CD8-positive, alpha-beta memory T cell (primary cell): Measurements from ENCODE around the gene UBE4A. TPM values are rescaled to one million over a fixed set of nuclear protein-coding genes. Genes with fewer than 3 reads are reported as not detected.
"Not testable (repeated sequence)": the region's sequence is repeated elsewhere in the genome, so short reads cannot be mapped to it uniquely, and the experiment has no call there.

ENCODE experiments used
- CTCF ChIA-PET: fragments of 350-600 bp; sonication (Branson Sonifier 250); formaldehyde crosslinking; loops from one replicate; lab custom pipeline; 2021; ENCODE audit warnings: antibody characterized with exemption; lab: Charles Lee
- POLR2A ChIA-PET: fragments of 350-600 bp; sonication (Branson Sonifier 250); formaldehyde crosslinking; loops from one replicate; lab custom pipeline; 2021; ENCODE audit warnings: antibody characterized with exemption; lab: Charles Lee
- DNase-seq, 5 donors: peaks; one replicate each; pipeline versions ENCODE4 v3.0.0 to v3.0.0-alpha.2; 2020 to 2022; ENCODE audit warnings: mixed read lengths in 1 of 5
- H3K27ac ChIP-seq: one replicate; pipeline ENCODE4 v1.7.0; 2013; ENCODE audit warnings: low read depth, mild to moderate bottlenecking, low read length, moderate library complexity
- H3K27me3 ChIP-seq: 2 replicates; pipeline ENCODE4 v1.7.0; 2013; ENCODE audit warnings: low read length, mild to moderate bottlenecking; ENCODE audit not compliant: insufficient read depth, poor library complexity, severe bottlenecking
- H3K36me3 ChIP-seq: 2 replicates; pipeline ENCODE4 v1.7.0; 2013; ENCODE audit warnings: mild to moderate bottlenecking, low read length, moderate library complexity; ENCODE audit not compliant: insufficient read depth
- H3K4me1 ChIP-seq: 2 replicates; pipeline ENCODE4 v1.7.0; 2013; ENCODE audit warnings: mild to moderate bottlenecking, low read length, moderate library complexity; ENCODE audit not compliant: insufficient read depth
- H3K4me3 ChIP-seq: 2 replicates; pipeline ENCODE4 v1.7.0; 2013; ENCODE audit warnings: mild to moderate bottlenecking, low read length
- H3K9me3 ChIP-seq: 2 replicates; pipeline ENCODE4 v1.7.0; 2013; ENCODE audit warnings: mild to moderate bottlenecking, low read length
- H3K27ac Mint-ChIP-seq, 8 donors: one replicate each; pipeline ENCODE4 v1.8.0; 2020 to 2021; ENCODE audit warnings: mixed read lengths in 8 of 8, mild to moderate bottlenecking in 6 of 8, inconsistent platforms in 3 of 8, moderate library complexity in 3 of 8
- H3K27me3 Mint-ChIP-seq, 2 donors: one replicate each; pipeline ENCODE4 v1.8.0; 2020 to 2021; ENCODE audit warnings: mixed read lengths in 2 of 2, mild to moderate bottlenecking in 1 of 2, moderate library complexity in 1 of 2
- H3K36me3 Mint-ChIP-seq, 3 donors: one replicate each; pipeline ENCODE4 v1.8.0; 2020 to 2021; ENCODE audit warnings: mixed read lengths in 3 of 3, inconsistent platforms in 1 of 3, mild to moderate bottlenecking in 1 of 3
- H3K4me1 Mint-ChIP-seq, 3 donors: one replicate each; pipeline ENCODE4 v1.8.0; 2020 to 2021; ENCODE audit warnings: mixed read lengths in 3 of 3, inconsistent platforms in 1 of 3, mild to moderate bottlenecking in 1 of 3
- H3K4me3 Mint-ChIP-seq, 7 donors: one replicate each; pipeline ENCODE4 v1.8.0; 2020 to 2021; ENCODE audit warnings: mixed read lengths in 7 of 7, mild to moderate bottlenecking in 6 of 7, moderate library complexity in 4 of 7, inconsistent platforms in 2 of 7
- H3K9me3 Mint-ChIP-seq, 5 donors: one replicate each; pipeline ENCODE4 v1.8.0; 2020 to 2022; ENCODE audit warnings: mixed read lengths in 5 of 5, mild to moderate bottlenecking in 3 of 5, moderate library complexity in 2 of 5, inconsistent platforms in 1 of 5
- polyA plus RNA-seq: library from polyadenylated mRNA; unstranded; fragments of 300-500 nt; fragmentation: Illumina TruSeq; gene quantifications from one replicate; pipeline ENCODE4 v1.2.3, GENCODE V29; 2021
- total RNA-seq, 2 experiments: library from RNA; stranded (reverse); gene quantifications; one replicate each; pipeline ENCODE4 v1.2.3, GENCODE V29; 2021

The UBE4A gene
- total and polyA plus RNA-seq, 3 experiments from 2014 or later: 27.8 to 56.8 (median 55.9) TPM

DNA sequence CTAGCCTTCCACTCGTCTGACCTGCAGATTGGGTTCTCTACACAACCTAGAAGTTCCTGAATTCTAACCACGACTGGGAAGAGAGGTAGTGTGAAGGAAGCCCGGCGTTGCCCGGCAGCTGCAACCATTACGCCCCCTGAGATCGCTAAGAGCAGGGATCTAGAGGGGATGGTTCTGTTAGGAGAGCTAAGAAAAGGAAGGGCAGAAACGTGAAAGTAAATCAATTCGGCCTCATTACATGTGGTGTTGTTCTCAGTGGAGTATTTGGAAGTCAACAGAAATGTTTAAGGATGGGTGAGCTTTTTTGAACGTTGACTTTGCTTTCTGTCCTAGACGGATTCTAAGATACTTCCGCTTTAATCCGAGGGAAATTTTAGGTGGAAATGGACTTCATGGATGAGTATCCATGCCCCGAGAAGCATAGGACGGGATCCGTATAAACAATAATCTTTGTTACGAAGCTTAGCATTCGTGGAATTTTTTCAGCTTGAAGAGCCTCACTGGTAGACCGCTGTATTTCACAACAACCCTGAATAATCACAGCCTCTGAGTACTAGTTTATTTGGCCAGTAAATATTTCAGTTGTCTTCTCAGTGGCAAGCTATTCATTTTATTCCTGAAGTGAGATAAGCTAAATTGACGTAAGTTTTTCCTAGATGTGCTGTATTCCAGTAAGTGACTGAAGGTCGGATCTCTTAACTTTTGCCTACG is 42.6 kb downstream of the UBE4A start:
- ChIA-PET POLR2A (interaction anchor here (0.7 to 0.9 kb wide), 3 partner anchors 60 to 423 kb away, joined by 3 to 5 read pairs (median 3); partner anchors contain the start of gene MPZL3), CTCF (interaction anchor here (0.8 to 2.0 kb wide), 7 partner anchors 13 to 204 kb away, joined by 3 to 5 read pairs (median 4); partner anchors contain the start of gene KMT2A)
- DNase-seq: no peak
- no peaks in the 10 kb centered on the region for H3K27me3 ChIP-seq
- Mint-ChIP-seq H3K4me3 (peak overlapping the region; percentile 91 to 97 (median 96)), H3K27ac (peak overlapping the region; percentile 97 to 100 (median 100)), H3K27me3 (peaks cover 0 to 3% of the 10 kb centered on the region in 2 donors), H3K36me3 (peaks cover 0 to 56% (median 10%) of the 10 kb centered on the region in 3 donors), H3K4me1 (peaks cover 66 to 98% (median 91%) of the 10 kb centered on the region in 3 donors), H3K9me3 (no peaks in the 10 kb centered on the region)
- H3K36me3 ChIP-seq: peaks cover 15% of the 10 kb centered on the region
- H3K27ac ChIP-seq: peak overlapping the region; percentile 91
- H3K4me1 ChIP-seq: peaks cover 63% of the 10 kb centered on the region
- H3K4me3 ChIP-seq: peak overlapping the region; percentile 81
- no peaks in the 10 kb centered on the region for H3K9me3 ChIP-seq

DNA sequence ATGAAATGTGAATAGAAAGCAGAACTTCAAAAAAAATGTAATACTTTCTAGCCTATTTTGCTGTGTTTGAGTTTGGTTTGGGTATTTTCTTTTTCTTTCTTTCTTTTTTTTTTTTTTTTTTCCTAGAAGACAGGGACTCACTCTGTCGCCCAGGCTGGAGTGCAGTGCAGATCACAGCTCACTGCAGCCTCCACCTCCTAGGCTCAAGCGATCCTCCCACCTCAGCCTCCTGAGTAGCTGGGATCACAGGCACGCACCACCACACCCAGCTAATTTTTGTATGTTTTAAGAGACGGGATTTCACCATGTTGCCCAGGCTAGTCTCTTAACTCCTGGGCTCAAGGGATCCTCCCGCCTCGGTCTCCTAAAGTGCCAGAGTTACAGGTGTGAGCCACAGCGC is 43.2 kb downstream of the UBE4A start:
- peaks cover 62 to 98% (median 90%) of the 10 kb centered on the region in 3 donors for H3K4me1 Mint-ChIP-seq
- POLR2A ChIA-PET: interaction anchor here (0.7 to 1.0 kb wide), 3 partner anchors 18 to 423 kb away, joined by 3 to 5 read pairs (median 3); no protein-coding TSS in a partner anchor
- peak overlapping the region; percentile 75 to 100 (median 100) for H3K27ac Mint-ChIP-seq
- H3K4me3 Mint-ChIP-seq: peak overlapping the region; percentile 91 to 97 (median 96)
- H3K27ac ChIP-seq: peak overlapping the region; percentile 91
- H3K9me3 ChIP-seq, DNase-seq, H3K9me3 Mint-ChIP-seq, H3K27me3 ChIP-seq, H3K27me3 Mint-ChIP-seq: not testable (repeated sequence)
- H3K36me3 ChIP-seq: peaks cover 12% of the 10 kb centered on the region
- H3K4me3 ChIP-seq: peak overlapping the region; percentile 81
- CTCF ChIA-PET: interaction anchor here (0.8 to 2.0 kb wide), 7 partner anchors 13 to 204 kb away, joined by 3 to 5 read pairs (median 4); partner anchors contain the start of gene KMT2A
- peaks cover 58% of the 10 kb centered on the region for H3K4me1 ChIP-seq
- peaks cover 0 to 57% (median 10%) of the 10 kb centered on the region in 3 donors for H3K36me3 Mint-ChIP-seq

GRCh38 chr11:118406599-118407166 is 47.3 kb downstream of the UBE4A start:
- peak overlapping the region in 1 of 7 donors; percentile 51 for H3K4me3 Mint-ChIP-seq
- H3K9me3 Mint-ChIP-seq: no peaks in the 10 kb centered on the region
- CTCF ChIA-PET: interaction anchor here (1.1 to 1.7 kb wide), 2 partner anchors 11 to 29 kb away, joined by 3 to 5 read pairs; partner anchors contain the start of gene KMT2A
- Histone ChIP-seq H3K4me1 (peaks cover 31% of the 10 kb centered on the region), H3K36me3 (peaks cover 8% of the 10 kb centered on the region), H3K9me3 (no peaks in the 10 kb centered on the region), H3K27me3 (no peaks in the 10 kb centered on the region), H3K4me3 (no peak overlapping the region), H3K27ac (no peak overlapping the region)
- peaks cover 50 to 75% (median 71%) of the 10 kb centered on the region in 3 donors for H3K4me1 Mint-ChIP-seq
- DNase-seq: no peak
- peak overlapping the region in 4 of 8 donors; percentile 36 to 80 (median 78) for H3K27ac Mint-ChIP-seq
- H3K27me3 Mint-ChIP-seq: no peaks in the 10 kb centered on the region
- peaks cover 0 to 76% (median 14%) of the 10 kb centered on the region in 3 donors for H3K36me3 Mint-ChIP-seq
- POLR2A ChIA-PET: interaction anchor here (1.2 to 1.3 kb wide), 2 partner anchors 9 to 29 kb away, joined by 3 to 4 read pairs; partner anchors contain the start of gene KMT2A

- H3K4me1 ChIP-seq: peaks cover 1% of the 10 kb centered on the region
- no peak overlapping the region for H3K4me3 Mint-ChIP-seq
- peak overlapping the region in 3 of 8 donors; percentile 20 to 51 (median 40) for H3K27ac Mint-ChIP-seq
- no peak overlapping the region for H3K27ac ChIP-seq
- H3K36me3 Mint-ChIP-seq: peaks cover 0 to 57% (median 10%) of the 10 kb centered on the region in 3 donors
- H3K4me3 ChIP-seq: no peak overlapping the region
- ChIA-PET CTCF (no interaction called here), POLR2A (no interaction called here)
- no peaks in the 10 kb centered on the region for H3K9me3 Mint-ChIP-seq
- peaks cover 22 to 42% (median 41%) of the 10 kb centered on the region in 3 donors for H3K4me1 Mint-ChIP-seq
- H3K9me3 ChIP-seq: no peaks in the 10 kb centered on the region
- H3K27me3 ChIP-seq: no peaks in the 10 kb centered on the region
- H3K36me3 ChIP-seq: peaks cover 8% of the 10 kb centered on the region
- DNase-seq: no peak
- no peaks in the 10 kb centered on the region for H3K27me3 Mint-ChIP-seq
Measured at GRCh38 chr11:118410055-118410745, 50.8 kb downstream of the UBE4A start.

DNA sequence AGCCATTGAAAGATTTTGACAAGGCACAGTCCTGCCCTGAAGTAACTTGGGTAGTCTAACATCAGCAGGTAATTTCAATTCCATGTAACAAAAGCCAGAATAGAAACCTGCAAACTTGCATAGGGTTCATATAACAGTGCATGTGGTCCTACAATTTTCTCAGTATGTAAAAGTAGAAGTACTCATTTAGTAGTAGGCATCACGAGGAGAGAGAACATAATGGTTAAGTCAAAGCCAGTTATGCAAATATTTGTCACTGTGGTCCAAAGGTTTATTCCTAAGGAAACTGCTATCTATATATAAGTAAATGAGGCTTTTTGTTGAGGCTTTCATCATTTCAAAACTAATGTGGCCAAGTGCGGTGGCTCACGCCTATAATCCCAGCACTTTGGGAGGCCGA is 52.1 kb downstream of the UBE4A start:
- Mint-ChIP-seq H3K4me1 (peaks cover 14 to 29% (median 28%) of the 10 kb centered on the region in 3 donors), H3K4me3 (no peak overlapping the region), H3K27ac (peak overlapping the region in 1 of 8 donors; percentile 5), H3K27me3 (no peaks in the 10 kb centered on the region), H3K9me3 (no peaks in the 10 kb centered on the region), H3K36me3 (peaks cover 0 to 44% (median 7%) of the 10 kb centered on the region in 3 donors)
- Histone ChIP-seq H3K9me3 (no peaks in the 10 kb centered on the region), H3K4me1 (no peaks in the 10 kb centered on the region), H3K27me3 (no peaks in the 10 kb centered on the region), H3K27ac (no peak overlapping the region), H3K36me3 (peaks cover 6% of the 10 kb centered on the region), H3K4me3 (no peak overlapping the region)
- CTCF ChIA-PET: no interaction called here
- DNase-seq: no peak
- POLR2A ChIA-PET: no interaction called here

- no peak overlapping the region for H3K4me3 Mint-ChIP-seq
- no peaks in the 10 kb centered on the region for H3K27me3 Mint-ChIP-seq
- Histone ChIP-seq H3K36me3 (no peaks in the 10 kb centered on the region), H3K27me3 (no peaks in the 10 kb centered on the region), H3K27ac (no peak overlapping the region), H3K4me1 (no peaks in the 10 kb centered on the region), H3K4me3 (no peak overlapping the region), H3K9me3 (no peaks in the 10 kb centered on the region)
- peaks cover 14 to 18% (median 18%) of the 10 kb centered on the region in 3 donors for H3K4me1 Mint-ChIP-seq
- H3K36me3 Mint-ChIP-seq: peaks cover 0 to 30% (median 4%) of the 10 kb centered on the region in 3 donors
- POLR2A ChIA-PET: no interaction called here
- peak overlapping the region in 5 of 8 donors; percentile 7 to 60 (median 16) for H3K27ac Mint-ChIP-seq
- DNase-seq: no peak
- no peaks in the 10 kb centered on the region for H3K9me3 Mint-ChIP-seq
- CTCF ChIA-PET: no interaction called here
Measured at GRCh38 chr11:118412921-118413320, 53.5 kb downstream of the UBE4A start.

- Mint-ChIP-seq H3K4me3 (no peak overlapping the region), H3K36me3 (peaks cover 0 to 9% (median 0%) of the 10 kb centered on the region in 3 donors), H3K27me3 (no peaks in the 10 kb centered on the region), H3K27ac (no peak overlapping the region), H3K4me1 (peaks cover 0 to 4% (median 0%) of the 10 kb centered on the region in 3 donors), H3K9me3 (no peaks in the 10 kb centered on the region)
- ChIA-PET POLR2A (interaction anchor here (0.9 kb wide), 1 partner anchor 9 kb away, joined by 3 read pairs; no protein-coding TSS in a partner anchor), CTCF (interaction anchor here (0.9 to 1.7 kb wide), 2 partner anchors 11 to 13 kb away, joined by 3 to 5 read pairs; no protein-coding TSS in a partner anchor)
- H3K27me3 ChIP-seq: no peaks in the 10 kb centered on the region
- H3K27ac ChIP-seq: peak overlapping the region; percentile 10
- no peaks in the 10 kb centered on the region for H3K9me3 ChIP-seq
- DNase-seq: no peak
- H3K4me3 ChIP-seq: no peak overlapping the region
- no peaks in the 10 kb centered on the region for H3K36me3 ChIP-seq
- no peaks in the 10 kb centered on the region for H3K4me1 ChIP-seq
Measured at GRCh38 chr11:118415062-118415738, 55.8 kb downstream of the UBE4A start.
